AG08395 (cell line): ENCODE results near the gene SRRM3.
"Not testable (repeated sequence)": the region's sequence is repeated elsewhere in the genome, so short reads cannot be mapped to it uniquely, and the experiment has no call there.

Experiments
- DNase-seq: peaks from one replicate; pipeline ENCODE4 v3.0.0; 2012; ENCODE audit warnings: mixed read lengths, low spot score

SRRM3 gene

GRCh38 chr7:76231071-76231470, 29.4 kb downstream of the SRRM3 start:
- no peak for DNase-seq

- no peak for DNase-seq
Measured at GRCh38 chr7:76231583-76231982, 29.9 kb downstream of the SRRM3 start.

- DNase-seq: no peak
Measured at GRCh38 chr7:76232698-76233097, 31.0 kb downstream of the SRRM3 start.

- no peak for DNase-seq
Measured at GRCh38 chr7:76233538-76234281, 32.0 kb downstream of the SRRM3 start.

- no peak for DNase-seq
Measured at GRCh38 chr7:76234282-76234584, 32.5 kb downstream of the SRRM3 start.

GRCh38 chr7:76234931-76235441, 33.3 kb downstream of the SRRM3 start:
- peak; percentile 96 for DNase-seq

GRCh38 chr7:76236224-76236623, 34.5 kb downstream of the SRRM3 start:
- no peak for DNase-seq

GRCh38 chr7:76238326-76238725, 36.6 kb downstream of the SRRM3 start:
- DNase-seq: no peak

- DNase-seq: no peak
Measured at GRCh38 chr7:76241141-76241540, 39.4 kb downstream of the SRRM3 start.

- not testable (repeated sequence) for DNase-seq
Measured at GRCh38 chr7:76242517-76243063, 40.9 kb downstream of the SRRM3 start.

- no peak for DNase-seq
Measured at GRCh38 chr7:76244781-76245391, 43.2 kb downstream of the SRRM3 start.

- DNase-seq: no peak
Measured at GRCh38 chr7:76246804-76247389, 45.2 kb downstream of the SRRM3 start.

- no peak for DNase-seq
Measured at GRCh38 chr7:76247938-76248337, 46.2 kb downstream of the SRRM3 start.

GRCh38 chr7:76252021-76252420, 50.3 kb downstream of the SRRM3 start:
- no peak for DNase-seq

- no peak for DNase-seq
Measured at GRCh38 chr7:76254781-76255180, 53.1 kb downstream of the SRRM3 start.

- no peak for DNase-seq
Measured at GRCh38 chr7:76257973-76258372, 56.3 kb downstream of the SRRM3 start.

GRCh38 chr7:76259124-76260093, 57.7 kb downstream of the SRRM3 start:
- no peak for DNase-seq

GRCh38 chr7:76260171-76260703, 58.5 kb downstream of the SRRM3 start:
- DNase-seq: peak; percentile 32

- DNase-seq: no peak
Measured at GRCh38 chr7:76261329-76261728, 59.6 kb downstream of the SRRM3 start.

GRCh38 chr7:76261931-76262330, 60.2 kb downstream of the SRRM3 start:
- DNase-seq: no peak

- DNase-seq: peak; percentile 75
Measured at GRCh38 chr7:76262683-76263402, 61.1 kb downstream of the SRRM3 start.
